ENCODE data around the gene BICRAL.

The BICRAL gene

DNA sequence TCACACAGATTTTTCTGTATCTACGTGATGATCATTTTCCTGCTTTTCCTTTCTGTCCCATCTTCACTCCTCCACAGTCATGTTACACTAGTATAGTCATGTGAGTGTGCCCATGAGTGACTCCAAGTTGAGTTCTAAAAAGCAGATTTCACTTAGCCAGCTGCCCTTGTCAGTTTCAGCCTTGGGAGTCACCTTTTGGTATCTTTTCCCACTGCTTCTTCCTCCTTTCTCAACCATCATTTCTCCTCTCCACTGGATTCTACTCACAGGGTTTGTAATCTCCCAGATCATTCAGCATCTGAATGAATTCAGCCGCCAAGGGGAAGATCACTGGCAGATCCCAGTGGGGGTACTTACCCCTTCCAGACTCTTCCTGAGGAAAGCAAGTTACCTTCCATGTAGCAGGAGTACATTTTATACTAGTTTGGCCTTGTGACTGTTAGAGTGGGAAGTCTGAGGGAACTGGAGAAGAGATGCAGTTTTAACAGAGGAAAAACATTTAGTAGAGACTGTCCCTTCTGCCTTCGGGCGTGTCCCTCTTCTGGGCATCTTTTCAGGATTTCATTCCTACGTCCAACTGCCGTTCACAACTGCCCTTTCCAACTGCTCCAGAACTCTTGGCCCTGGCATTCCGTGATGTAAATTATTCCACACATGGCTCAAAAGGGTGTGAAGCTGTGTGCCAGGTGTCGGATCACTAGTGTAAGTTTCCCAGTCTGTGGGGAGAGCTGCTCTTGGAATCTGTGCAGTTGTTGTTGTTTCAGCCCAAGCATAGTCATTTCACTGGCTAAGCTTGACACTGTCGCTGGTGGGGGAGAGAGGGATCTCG, 38.9 kb downstream of the BICRAL start:
- DNase-seq: no peak
- TF ChIP-seq POLR2A (IDR thresholded peaks at IDR 0.05; ENCODE audit: low read length) (no peak), GATA1 (IDR thresholded peaks at IDR 0.05; ENCODE audit: low read depth, low read length) (no peak)

DNA sequence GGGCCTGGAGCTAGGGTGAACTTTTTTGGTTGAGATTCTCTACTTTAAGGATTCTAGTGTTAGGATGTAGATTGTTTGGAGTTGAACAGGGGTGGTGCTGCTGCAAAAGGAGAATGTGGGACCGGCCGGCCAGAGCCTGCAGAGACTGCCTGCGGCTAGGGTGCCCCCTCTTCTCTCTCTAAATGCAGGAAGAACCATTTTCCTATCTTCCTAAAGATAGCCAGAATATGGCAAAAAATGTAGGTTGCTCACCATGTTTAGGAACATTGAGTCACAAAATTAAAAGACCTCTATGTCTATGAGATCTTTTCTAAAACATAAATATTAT, 39.5 kb downstream of the BICRAL start:
- DNase-seq: no peak
- TF ChIP-seq GATA1 (IDR thresholded peaks at IDR 0.05; ENCODE audit: low read depth, low read length): no peak
- TF ChIP-seq POLR2A (IDR thresholded peaks at IDR 0.05; ENCODE audit: low read length): no peak

DNA sequence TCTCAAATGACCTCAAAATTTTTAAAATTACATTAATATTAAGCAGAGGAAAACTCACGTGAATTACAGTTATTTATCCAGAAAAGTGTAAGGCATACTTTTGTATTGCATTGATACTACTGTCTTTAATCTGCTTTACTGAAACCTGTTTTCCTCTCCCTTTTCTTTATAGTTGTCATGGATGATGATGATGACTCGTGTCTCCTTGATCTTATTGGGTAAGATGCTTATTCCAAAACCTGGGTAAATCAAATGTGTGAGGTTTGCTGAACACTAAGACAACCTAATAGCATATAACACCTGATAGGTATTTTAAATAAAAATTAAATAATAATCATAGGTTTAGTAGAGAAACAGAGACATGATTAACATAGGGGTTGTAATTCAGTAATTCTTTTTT, 40.0 kb downstream of the BICRAL start:
- DNase-seq: no peak
- TF ChIP-seq GATA1 (IDR thresholded peaks at IDR 0.05; ENCODE audit: low read depth, low read length): no peak

DNA sequence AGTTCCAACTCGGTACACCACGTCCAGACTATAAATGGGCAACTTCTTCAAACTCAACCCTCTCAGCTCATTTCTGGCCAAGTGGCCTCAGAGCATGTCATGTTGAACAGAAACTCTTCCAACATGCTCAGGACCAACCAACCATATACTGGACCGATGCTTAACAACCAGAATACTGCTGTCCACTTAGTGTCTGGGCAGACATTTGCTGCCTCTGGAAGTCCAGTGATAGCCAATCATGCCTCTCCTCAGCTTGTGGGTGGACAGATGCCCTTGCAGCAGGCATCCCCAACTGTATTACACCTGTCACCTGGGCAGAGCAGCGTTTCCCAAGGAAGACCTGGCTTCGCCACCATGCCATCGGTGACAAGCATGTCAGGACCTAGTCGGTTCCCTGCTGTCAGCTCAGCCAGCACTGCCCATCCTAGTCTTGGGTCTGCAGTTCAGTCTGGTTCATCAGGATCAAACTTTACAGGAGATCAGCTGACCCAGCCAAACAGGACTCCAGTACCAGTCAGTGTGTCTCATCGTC, 47.8 kb downstream of the BICRAL start:
- TF ChIP-seq GATA1 (IDR thresholded peaks at IDR 0.05; ENCODE audit: low read depth, low read length): no peak
- no peak for TF ChIP-seq POLR2A (IDR thresholded peaks at IDR 0.05; ENCODE audit: low read length)

DNA sequence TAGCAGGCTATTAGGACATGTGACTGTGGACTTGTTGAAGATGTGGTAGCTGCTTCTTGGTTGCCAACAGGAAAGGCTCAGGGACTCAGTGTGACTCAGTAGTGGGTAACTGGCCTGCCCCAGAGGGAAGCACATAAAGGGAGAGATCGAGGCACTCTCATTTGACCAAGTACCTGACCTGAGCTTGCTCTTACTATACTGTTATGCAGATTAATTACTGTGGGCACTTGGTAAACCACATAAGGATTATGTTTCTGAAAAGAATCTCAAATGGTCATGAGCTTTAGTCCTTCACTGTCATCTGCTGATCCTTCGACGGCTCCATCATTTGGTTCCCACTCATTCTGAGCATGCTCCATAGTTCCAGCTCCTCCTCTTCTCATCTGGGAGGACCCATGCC, 49.4 kb downstream of the BICRAL start:
- no peak for DNase-seq
- no peak for TF ChIP-seq GATA1 (IDR thresholded peaks at IDR 0.05; ENCODE audit: low read depth, low read length)
- TF ChIP-seq POLR2A (IDR thresholded peaks at IDR 0.05; ENCODE audit: low read length): no peak

More for the DNA sequence above, 47.8 kb downstream of the BICRAL start:
- no peak for DNase-seq

DNA sequence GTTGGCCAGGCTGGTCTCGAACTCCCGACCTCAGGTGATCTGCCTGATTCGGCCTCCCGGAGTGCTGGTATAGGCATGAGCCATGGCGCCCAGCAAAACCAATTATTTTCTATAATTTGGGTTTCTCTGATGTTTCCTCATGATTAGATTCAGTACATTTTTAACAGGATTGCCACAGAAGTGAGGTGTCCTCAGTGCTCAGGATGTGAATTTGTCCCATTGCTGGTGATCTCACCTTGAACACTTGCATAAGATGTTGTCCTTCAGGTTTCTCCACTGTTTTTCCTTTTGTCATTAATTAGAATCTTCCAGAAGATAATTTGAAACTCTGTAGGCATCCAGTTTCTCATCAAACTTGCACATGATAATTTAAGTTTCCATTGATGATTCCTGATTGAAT, 52.2 kb downstream of the BICRAL start:
- no peak for DNase-seq
- TF ChIP-seq GATA1 (IDR thresholded peaks at IDR 0.05; ENCODE audit: low read depth, low read length): no peak
- TF ChIP-seq POLR2A (IDR thresholded peaks at IDR 0.05; ENCODE audit: low read length): no peak

DNA sequence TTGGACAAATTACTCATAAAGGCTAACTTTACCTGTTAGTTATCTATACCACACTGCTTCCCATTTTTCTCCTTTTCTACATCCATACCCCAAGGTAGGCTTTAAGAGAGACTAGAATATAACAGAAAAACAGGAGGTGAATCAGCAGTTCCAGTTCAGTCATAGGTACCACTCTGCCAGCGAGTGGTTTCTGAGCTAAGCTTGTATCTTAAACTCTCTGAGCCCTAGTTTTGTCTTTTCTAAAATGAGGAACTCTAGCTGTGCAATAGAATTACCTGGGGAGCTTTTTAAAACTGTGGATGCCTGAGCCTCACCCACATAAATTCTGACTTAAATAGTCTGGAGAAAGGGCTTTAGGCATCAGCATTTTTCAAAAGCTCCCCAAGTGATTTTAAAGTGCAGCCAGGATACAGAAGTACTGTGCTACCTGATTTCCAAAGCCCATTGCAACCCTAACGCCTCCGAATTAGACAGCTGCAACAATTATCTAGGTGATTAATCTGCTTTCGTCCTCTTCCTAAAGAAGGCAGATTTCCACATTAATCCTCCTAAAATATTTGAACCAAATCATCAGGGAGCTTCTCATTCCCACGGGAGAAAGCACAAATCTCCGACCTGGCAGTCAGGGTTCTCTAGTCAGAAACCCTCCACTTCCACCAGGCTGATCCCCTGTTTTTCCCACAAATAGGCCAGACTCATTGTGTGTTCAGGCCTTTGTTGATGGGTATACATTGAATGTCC, 60.2 kb downstream of the BICRAL start:
- DNase-seq: no peak
- TF ChIP-seq POLR2A (IDR thresholded peaks at IDR 0.05; ENCODE audit: low read length): no peak
- TF ChIP-seq GATA1 (IDR thresholded peaks at IDR 0.05; ENCODE audit: low read depth, low read length): no peak

DNA sequence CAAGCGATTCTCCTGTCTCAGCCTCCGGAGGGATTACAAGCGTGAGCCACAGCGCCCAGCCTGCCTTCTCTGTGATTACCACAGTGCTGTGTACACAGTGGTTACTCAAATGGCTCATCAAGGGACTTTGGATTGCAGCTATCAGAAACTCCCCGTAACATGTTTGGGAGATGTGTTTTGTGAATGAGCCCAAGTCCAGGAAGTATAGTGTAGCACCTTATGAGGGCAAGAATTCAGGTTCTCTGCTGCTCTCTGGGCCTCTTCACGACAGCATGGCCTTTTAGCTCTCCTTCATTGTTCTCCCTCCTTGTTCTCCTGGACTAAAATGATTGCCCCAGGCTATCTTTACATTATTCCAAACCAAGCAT, 63.5 kb downstream of the BICRAL start:
- no peak for TF ChIP-seq GATA1 (IDR thresholded peaks at IDR 0.05; ENCODE audit: low read depth, low read length)
- DNase-seq: no peak

DNA sequence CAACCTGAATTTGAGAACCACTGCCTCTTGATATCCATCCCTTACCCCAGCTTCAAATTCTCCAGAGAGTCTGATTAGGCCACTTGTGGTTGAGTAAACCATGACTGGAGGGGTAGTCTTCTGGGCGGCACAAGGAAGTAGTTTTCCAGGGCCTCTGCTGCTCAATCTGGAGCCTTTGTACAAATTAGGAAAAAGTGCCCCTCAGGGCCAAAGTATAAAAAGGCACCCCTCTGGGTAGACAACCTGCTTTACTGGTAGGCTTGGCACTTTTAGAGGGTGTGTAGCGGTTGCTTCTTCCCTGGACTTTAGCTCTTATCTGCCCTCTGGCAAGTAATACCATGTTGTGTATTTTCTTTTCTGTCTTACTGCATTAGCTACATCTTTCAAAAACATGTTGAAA, 64.7 kb downstream of the BICRAL start:
- DNase-seq: no peak
- TF ChIP-seq GATA1 (IDR thresholded peaks at IDR 0.05; ENCODE audit: low read depth, low read length): no peak
- no peak for TF ChIP-seq POLR2A (IDR thresholded peaks at IDR 0.05; ENCODE audit: low read length)

DNA sequence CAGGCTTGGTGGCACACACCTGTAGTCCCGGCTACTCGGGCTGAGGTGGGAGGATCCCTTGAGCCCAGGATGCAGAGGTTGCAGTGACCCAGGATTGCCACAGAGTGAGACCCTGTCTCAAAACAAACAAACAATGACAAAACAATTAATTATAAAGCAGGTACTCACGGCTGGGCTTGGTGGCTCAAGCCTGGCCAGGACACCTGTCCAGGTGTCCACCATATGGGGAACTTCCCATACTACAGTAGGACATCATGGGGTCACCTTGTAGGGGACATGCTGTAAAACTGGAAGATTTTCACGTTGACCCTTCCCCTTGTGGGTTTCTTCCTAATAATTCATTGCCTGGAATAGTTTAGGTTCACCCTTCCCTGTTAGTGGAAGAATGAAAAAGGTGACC, 66.8 kb downstream of the BICRAL start:
- no peak for DNase-seq
- TF ChIP-seq POLR2A (IDR thresholded peaks at IDR 0.05; ENCODE audit: low read length) (no peak), GATA1 (IDR thresholded peaks at IDR 0.05; ENCODE audit: low read depth, low read length) (no peak)

DNA sequence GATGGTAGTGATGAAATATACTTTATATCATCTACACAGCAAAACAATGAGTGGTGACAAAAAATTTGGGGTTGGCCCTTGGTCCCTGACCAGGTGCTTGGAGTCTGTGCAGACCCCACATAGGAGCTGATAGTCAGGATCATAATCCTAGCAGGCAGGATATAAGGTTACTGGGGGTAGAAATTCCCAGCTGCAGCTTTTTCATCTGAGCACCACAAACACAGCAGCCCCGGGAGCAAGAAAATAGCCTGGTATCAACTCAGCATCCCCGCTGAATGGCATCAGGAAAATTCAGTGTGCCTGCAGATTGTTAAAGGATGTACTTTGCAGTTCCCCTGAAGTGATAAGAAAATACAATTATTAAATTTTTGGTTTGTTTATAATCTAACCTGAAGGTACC, 69.7 kb downstream of the BICRAL start:
- no peak for DNase-seq

DNA sequence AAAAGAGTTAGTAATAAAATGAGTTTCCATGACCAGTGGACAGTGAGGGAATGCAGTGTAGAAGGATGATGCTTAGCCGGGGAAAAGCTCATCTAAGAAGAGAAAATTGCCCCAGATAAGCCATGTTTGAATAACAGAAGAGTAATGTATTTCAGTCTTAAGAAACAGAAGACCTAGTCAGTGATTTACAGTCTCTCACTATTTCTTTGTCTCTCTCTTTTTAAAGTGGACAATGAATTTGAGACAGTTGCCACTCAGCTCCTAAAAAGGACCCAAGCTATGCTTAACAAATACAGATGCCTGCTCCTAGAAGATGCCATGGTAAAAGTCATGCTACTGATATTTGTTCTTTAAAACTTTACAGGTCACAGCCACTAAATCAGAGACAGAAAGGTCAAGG, 78.2 kb downstream of the BICRAL start:
- TF ChIP-seq POLR2A (IDR thresholded peaks at IDR 0.05; ENCODE audit: low read length) (no peak), GATA1 (IDR thresholded peaks at IDR 0.05; ENCODE audit: low read depth, low read length) (no peak)
- no peak for DNase-seq

More for the DNA sequence above, 69.7 kb downstream of the BICRAL start:
- TF ChIP-seq POLR2A (IDR thresholded peaks at IDR 0.05; ENCODE audit: low read length) (no peak), GATA1 (IDR thresholded peaks at IDR 0.05; ENCODE audit: low read depth, low read length) (no peak)

DNA sequence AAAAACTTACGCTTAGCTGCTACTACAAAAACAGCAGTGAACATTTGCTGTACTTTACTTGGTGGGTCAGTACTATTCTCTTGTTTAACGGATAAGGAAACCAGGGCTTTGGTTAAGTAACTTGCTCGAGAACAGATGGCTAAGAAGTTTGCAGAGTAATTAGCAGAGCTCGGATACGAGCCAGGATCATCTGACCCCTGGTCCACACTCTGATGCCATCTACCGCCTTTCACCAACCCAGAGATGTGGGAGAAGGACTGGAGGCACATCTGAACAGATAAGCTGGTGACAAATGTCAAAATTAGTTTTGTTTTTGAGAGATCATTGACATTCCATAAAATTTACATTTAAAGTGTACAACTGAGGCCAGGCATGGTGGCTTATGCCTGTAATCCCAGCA, 78.6 kb downstream of the BICRAL start:
- TF ChIP-seq POLR2A (IDR thresholded peaks at IDR 0.05; ENCODE audit: low read length) (no peak), GATA1 (IDR thresholded peaks at IDR 0.05; ENCODE audit: low read depth, low read length) (no peak)
- DNase-seq: no peak

DNA sequence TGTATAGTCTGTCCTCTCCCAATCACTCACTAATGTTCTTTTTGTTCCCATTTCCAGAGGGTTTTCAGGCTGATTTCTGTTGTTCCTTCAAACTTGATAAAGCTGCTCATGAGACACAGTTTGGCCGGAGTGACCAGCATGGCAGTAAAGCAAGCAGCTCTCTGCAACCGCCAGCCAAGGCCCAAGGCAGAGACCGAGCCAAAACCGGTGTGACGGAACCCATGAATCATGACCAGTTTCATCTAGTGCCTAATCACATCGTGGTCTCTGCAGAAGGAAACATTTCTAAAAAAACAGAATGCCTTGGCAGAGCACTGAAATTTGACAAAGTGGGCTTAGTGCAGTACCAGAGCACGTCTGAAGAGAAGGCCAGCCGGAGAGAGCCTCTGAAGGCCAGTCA, 82.8 kb downstream of the BICRAL start:
- DNase-seq: no peak
- TF ChIP-seq GATA1 (IDR thresholded peaks at IDR 0.05; ENCODE audit: low read depth, low read length): no peak
- no peak for TF ChIP-seq POLR2A (IDR thresholded peaks at IDR 0.05; ENCODE audit: low read length)

Measured in erythroblast (primary cell).